GM12891 (cell line): Measurements from ENCODE around the gene USP15.

Source experiments
- PAX5 ChIP-seq: IDR thresholded peaks from 2 replicates; pipeline ENCODE4 v1.6.1; 2011; ENCODE audit warnings: low read length, moderate library complexity, mild to moderate bottlenecking; ENCODE audit not compliant: insufficient read depth, severe bottlenecking
- POLR2A ChIP-seq: IDR thresholded peaks from 2 replicates; pipeline ENCODE4 v1.6.1; 2011; ENCODE audit warnings: low read depth, low read length, control low read depth
- POLR2AphosphoS5 ChIP-seq: IDR thresholded peaks from 2 replicates; pipeline ENCODE4 v1.6.1; 2011; ENCODE audit warnings: low read depth, low read length, control low read depth
- POU2F2 ChIP-seq: IDR thresholded peaks from 2 replicates; pipeline ENCODE4 v1.6.1; 2011; ENCODE audit warnings: low read depth, mild to moderate bottlenecking, control low read depth, low read length, moderate library complexity
- SPI1 ChIP-seq: IDR thresholded peaks from 2 replicates; pipeline ENCODE4 v1.6.1; 2011; ENCODE audit warnings: low read depth, low read length, control low read depth
- TAF1 ChIP-seq: IDR thresholded peaks from 2 replicates; pipeline ENCODE4 v1.6.1; 2011; ENCODE audit warnings: low read depth, low read length, control low read depth

GRCh38 chr12:62401631-62402030 lies 141.4 kb downstream of the USP15 start:
- TF ChIP-seq POLR2A (no peak), POLR2AphosphoS5 (no peak), TAF1 (no peak), POU2F2 (no peak), SPI1 (no peak), PAX5 (no peak)
